Neutrophil (primary cell): Measurements from ENCODE around the gene MS4A7.

Experiments used
- H3K27ac ChIP-seq: fragments of 200-600 bp; sonication (generic); 2 replicates; pipeline ENCODE4 v1.5.1; 2016; ENCODE audit warnings: mild to moderate bottlenecking, moderate library complexity
- H3K27me3 ChIP-seq: fragments of 200-600 bp; sonication (generic); 2 replicates; pipeline ENCODE4 v1.6.0; 2016; ENCODE audit warnings: mild to moderate bottlenecking
- H3K36me3 ChIP-seq: fragments of 200-600 bp; sonication (generic); 2 replicates; pipeline ENCODE4 v1.5.1; 2017
- H3K4me1 ChIP-seq, 2 experiments: fragments of 200-600 bp in 1 of 2; sonication (generic) in 1 of 2; 1 replicate in 1 of 2; 2 replicates in 1 of 2; pipeline versions ENCODE4 v1.5.1 to v1.6.1; 2013 to 2016; ENCODE audit warnings: low read depth in 1 of 2, low read length in 1 of 2, mild to moderate bottlenecking in 1 of 2, moderate library complexity in 1 of 2; ENCODE audit not compliant: control insufficient read depth in 1 of 2, insufficient read depth in 1 of 2
- H3K4me3 ChIP-seq, 2 experiments: fragments of 200-600 bp in 1 of 2; sonication (generic) in 1 of 2; 1 replicate in 1 of 2; 2 replicates in 1 of 2; pipeline ENCODE4 v1.5.1; 2013 to 2016; ENCODE audit warnings: low read depth in 1 of 2, low read length in 1 of 2, mild to moderate bottlenecking in 1 of 2, moderate library complexity in 1 of 2
- H3K9me3 ChIP-seq: fragments of 200-600 bp; sonication (generic); 2 replicates; pipeline ENCODE4 v1.5.1; 2016
- TF ChIP-seq, protein P1 (sequence below): fragments of 200-600 bp; sonication (generic); IDR thresholded peaks from 2 replicates; pipeline ENCODE4 v1.5.1; 2016; ENCODE audit warnings: antibody characterized with exemption

The MS4A7 gene, protein sequence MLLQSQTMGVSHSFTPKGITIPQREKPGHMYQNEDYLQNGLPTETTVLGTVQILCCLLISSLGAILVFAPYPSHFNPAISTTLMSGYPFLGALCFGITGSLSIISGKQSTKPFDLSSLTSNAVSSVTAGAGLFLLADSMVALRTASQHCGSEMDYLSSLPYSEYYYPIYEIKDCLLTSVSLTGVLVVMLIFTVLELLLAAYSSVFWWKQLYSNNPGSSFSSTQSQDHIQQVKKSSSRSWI

DNA sequence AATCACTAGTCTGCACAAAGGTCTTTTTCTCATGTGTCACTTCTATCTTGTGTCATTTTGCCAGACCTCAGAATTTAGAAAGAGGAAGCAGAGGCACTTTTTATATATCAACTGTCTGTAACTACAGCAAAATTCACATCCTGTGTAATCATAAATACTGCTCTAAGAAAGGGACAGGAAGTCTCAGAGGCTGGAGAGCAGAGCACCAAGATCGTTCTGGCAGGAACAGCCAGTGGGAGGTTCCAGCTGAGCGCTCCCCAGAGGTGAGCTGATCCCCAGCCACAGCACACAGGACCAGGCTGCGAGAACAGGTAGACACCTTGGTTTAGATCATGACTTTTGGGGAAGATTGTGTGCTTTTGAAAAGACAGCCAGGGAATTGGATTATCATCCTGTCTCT lies at the start of gene MS4A7:
Gene MS4A7, plus strand, starts transcription at position 179 of the 400 bp plus-strand sequence. CDS start 4,610 bp downstream, outside the sequence.
- H3K27ac ChIP-seq: peak within 1 kb of the TSS; percentile 71
- no peaks in the 10 kb centered on the region for H3K9me3 ChIP-seq
- no peaks in the 10 kb centered on the region for H3K27me3 ChIP-seq
- H3K4me3 ChIP-seq: peak within 1 kb of the TSS; percentile 11 to 16
- H3K36me3 ChIP-seq: no peaks in the 10 kb centered on the region
- TF ChIP-seq, protein P1, sequence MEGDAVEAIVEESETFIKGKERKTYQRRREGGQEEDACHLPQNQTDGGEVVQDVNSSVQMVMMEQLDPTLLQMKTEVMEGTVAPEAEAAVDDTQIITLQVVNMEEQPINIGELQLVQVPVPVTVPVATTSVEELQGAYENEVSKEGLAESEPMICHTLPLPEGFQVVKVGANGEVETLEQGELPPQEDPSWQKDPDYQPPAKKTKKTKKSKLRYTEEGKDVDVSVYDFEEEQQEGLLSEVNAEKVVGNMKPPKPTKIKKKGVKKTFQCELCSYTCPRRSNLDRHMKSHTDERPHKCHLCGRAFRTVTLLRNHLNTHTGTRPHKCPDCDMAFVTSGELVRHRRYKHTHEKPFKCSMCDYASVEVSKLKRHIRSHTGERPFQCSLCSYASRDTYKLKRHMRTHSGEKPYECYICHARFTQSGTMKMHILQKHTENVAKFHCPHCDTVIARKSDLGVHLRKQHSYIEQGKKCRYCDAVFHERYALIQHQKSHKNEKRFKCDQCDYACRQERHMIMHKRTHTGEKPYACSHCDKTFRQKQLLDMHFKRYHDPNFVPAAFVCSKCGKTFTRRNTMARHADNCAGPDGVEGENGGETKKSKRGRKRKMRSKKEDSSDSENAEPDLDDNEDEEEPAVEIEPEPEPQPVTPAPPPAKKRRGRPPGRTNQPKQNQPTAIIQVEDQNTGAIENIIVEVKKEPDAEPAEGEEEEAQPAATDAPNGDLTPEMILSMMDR: no peak
- H3K4me1 ChIP-seq: peaks cover 20 to 25% of the 10 kb centered on the region in 2 experiments

- H3K27me3 ChIP-seq: no peaks in the 10 kb centered on the region
- peaks cover 0 to 5% of the 10 kb centered on the region in 2 experiments for H3K4me1 ChIP-seq
- H3K27ac ChIP-seq: no peak overlapping the region
- H3K4me3 ChIP-seq: no peak overlapping the region
- H3K36me3 ChIP-seq: no peaks in the 10 kb centered on the region
- TF ChIP-seq, protein P1: no peak
- H3K9me3 ChIP-seq: no peaks in the 10 kb centered on the region
Observed at GRCh38 chr11:60332846-60333245, 45.5 kb upstream of the MS4A7 start.

GRCh38 chr11:60334005-60334620 lies 44.2 kb upstream of the MS4A7 start:
- no peaks in the 10 kb centered on the region for H3K27me3 ChIP-seq
- no peak overlapping the region for H3K27ac ChIP-seq
- no peaks in the 10 kb centered on the region for H3K36me3 ChIP-seq
- peaks cover 0 to 5% of the 10 kb centered on the region in 2 experiments for H3K4me1 ChIP-seq
- TF ChIP-seq, protein P1: peak; percentile 60
- H3K9me3 ChIP-seq: no peaks in the 10 kb centered on the region
- no peak overlapping the region for H3K4me3 ChIP-seq

- Histone ChIP-seq H3K9me3 (no peaks in the 10 kb centered on the region), H3K4me3 (no peak overlapping the region), H3K4me1 (peaks cover 0 to 5% of the 10 kb centered on the region in 2 experiments), H3K27ac (no peak overlapping the region), H3K36me3 (no peaks in the 10 kb centered on the region), H3K27me3 (no peaks in the 10 kb centered on the region)
- TF ChIP-seq, protein P1: no peak
Observed at GRCh38 chr11:60336767-60337391, 41.5 kb upstream of the MS4A7 start.

GRCh38 chr11:60338053-60338452 lies 40.3 kb upstream of the MS4A7 start:
- Histone ChIP-seq H3K4me1 (peaks cover 0 to 2% of the 10 kb centered on the region in 2 experiments), H3K9me3 (no peaks in the 10 kb centered on the region), H3K27me3 (no peaks in the 10 kb centered on the region), H3K27ac (no peak overlapping the region), H3K4me3 (no peak overlapping the region), H3K36me3 (no peaks in the 10 kb centered on the region)
- TF ChIP-seq, protein P1: no peak
